Activated CD8-positive, alpha-beta memory T cell treated with anti-CD3 and anti-CD28 coated beads, Interleukin-2, amount 10 ng/mL, durations not matched to agents 7 days and 5 days (primary cell): ENCODE data around the gene GFOD1. TPM values are rescaled to one million over a fixed set of nuclear protein-coding genes. Genes with fewer than 3 reads are reported as not detected.
A peak's percentile ranks its signal among the peaks of the same experiment; 100 is the strongest.
"Not testable (repeated sequence)": the region's sequence is repeated elsewhere in the genome, so short reads cannot be mapped to it uniquely, and the experiment has no call there.

ENCODE experiments used
- ATAC-seq: fragments of 150-1000 bp; cut with Tn5 transposase; one replicate; pipeline ENCODE4 v1.10.0; 2021; ENCODE audit warnings: moderate library complexity
- CTCF ChIA-PET: fragments of 350-600 bp; sonication (Branson Sonifier 250); formaldehyde crosslinking; loops from one replicate; lab custom pipeline; 2021; ENCODE audit warnings: antibody characterized with exemption; lab: Charles Lee
- DNase-seq: peaks from one replicate; pipeline ENCODE4 v3.0.0-alpha.2; 2020
- H3K27ac Mint-ChIP-seq: one replicate; pipeline ENCODE4 v1.8.0; 2021; ENCODE audit warnings: mild to moderate bottlenecking, mixed read lengths
- H3K27me3 Mint-ChIP-seq: one replicate; pipeline ENCODE4 v1.8.0; 2021; ENCODE audit warnings: mixed read lengths
- H3K36me3 Mint-ChIP-seq: one replicate; pipeline ENCODE4 v1.8.0; 2021; ENCODE audit warnings: mild to moderate bottlenecking, mixed read lengths
- H3K4me1 Mint-ChIP-seq: one replicate; pipeline ENCODE4 v1.8.0; 2021; ENCODE audit warnings: mixed read lengths
- H3K4me3 Mint-ChIP-seq: one replicate; pipeline ENCODE4 v1.8.0; 2021; ENCODE audit warnings: mild to moderate bottlenecking, moderate library complexity, mixed read lengths
- H3K9me3 Mint-ChIP-seq: one replicate; pipeline ENCODE4 v1.8.0; 2022; ENCODE audit warnings: low read depth, mixed read lengths
- total RNA-seq, 2 experiments: library from RNA; stranded (reverse); gene quantifications; one replicate each; pipeline ENCODE4 v1.2.3, GENCODE V29; 2021

The GFOD1 gene
- total RNA-seq, 2 experiments from 2014 or later = 10.6 to 11.6 TPM

DNA sequence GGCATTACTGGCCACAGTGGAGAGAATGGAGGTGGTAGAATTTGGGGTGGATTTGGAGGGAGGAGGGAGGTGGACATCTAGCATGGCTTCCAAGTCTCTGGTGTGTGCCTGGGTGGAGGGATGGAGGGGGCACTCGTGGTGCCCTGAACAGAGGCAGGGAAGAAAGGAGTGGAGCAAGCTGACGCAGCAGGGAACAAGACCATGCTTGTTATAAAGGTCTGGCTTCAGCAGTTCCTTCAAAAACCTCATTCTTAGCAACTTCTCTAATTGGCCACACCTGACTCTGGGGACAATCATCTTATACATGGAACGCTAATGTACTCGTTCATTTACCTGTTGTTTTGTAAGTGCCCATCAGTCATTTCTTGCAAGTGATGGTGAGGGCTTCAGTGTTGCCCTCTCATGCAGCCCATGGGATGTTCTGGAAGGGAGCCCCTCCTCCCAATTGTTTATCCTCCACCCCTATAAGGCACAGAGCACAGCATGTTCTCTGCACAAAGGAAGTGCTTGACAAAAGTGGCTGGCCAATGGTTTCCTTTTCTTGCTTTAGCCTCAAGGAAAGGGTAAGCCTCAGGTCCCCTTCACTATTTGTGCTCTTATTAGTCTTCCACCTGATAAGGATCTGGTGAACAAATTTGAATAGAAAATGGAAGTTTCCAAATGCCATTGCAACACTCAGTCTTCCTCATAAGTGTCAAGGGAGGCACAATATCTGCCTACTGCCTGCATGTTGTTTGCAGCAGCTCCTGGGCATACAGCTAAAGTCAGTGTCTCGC, 39.3 kb downstream of the GFOD1 start:
- peak overlapping the region; percentile 68 for H3K27ac Mint-ChIP-seq
- DNase-seq = no peak
- CTCF ChIA-PET = interaction anchor here (0.8 to 1.2 kb wide), 3 partner anchors 11 to 127 kb away, joined by 3 to 4 read pairs (median 3); partner anchors contain the start of gene SIRT5
- no peaks in the 10 kb centered on the region for H3K27me3 Mint-ChIP-seq
- H3K9me3 Mint-ChIP-seq = no peaks in the 10 kb centered on the region
- peaks cover 18% of the 10 kb centered on the region for H3K36me3 Mint-ChIP-seq
- H3K4me1 Mint-ChIP-seq = peaks cover 23% of the 10 kb centered on the region
- peak; percentile 65 for ATAC-seq
- H3K4me3 Mint-ChIP-seq = no peak overlapping the region

DNA sequence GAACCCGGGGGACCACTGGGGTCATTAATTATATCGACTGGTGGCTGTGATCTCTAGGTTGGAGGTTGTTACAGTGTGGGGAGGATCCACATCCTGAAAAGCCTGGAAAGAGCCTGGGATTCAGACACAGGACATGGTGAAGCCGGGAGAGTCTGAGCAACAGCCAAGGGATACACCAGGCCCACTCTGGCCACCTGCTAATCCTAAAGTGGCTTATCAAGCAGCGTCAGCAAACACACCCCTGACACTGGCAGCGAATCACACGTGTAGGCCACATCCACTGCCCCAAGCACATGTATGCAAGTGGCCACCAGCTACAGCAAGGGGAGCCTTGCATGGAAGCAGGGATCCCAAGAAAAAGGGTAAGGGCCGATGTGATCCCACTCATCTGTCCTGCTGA, 41.0 kb downstream of the GFOD1 start:
- CTCF ChIA-PET = interaction anchor here (1.5 to 3.2 kb wide), 2 partner anchors 11 to 17 kb away, joined by 5 to 10 read pairs; no protein-coding TSS in a partner anchor
- H3K27me3 Mint-ChIP-seq = no peaks in the 10 kb centered on the region

DNA sequence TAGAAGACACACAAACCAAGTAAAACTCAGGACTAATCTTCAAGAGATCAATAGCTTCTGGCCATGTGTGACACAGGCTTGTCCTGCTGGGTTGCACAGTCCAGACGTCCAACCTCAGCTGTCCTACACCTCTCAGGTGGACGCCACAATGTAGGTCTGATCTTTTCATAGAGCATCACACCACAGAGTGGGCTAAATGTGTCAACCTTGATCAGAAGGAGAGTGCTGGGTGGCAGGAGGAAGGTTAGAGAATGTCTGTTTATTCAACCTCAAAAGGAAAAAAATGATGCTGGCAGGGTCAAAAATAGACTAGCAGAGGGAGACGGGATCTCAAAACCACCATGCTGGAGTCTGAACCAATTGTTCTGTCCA, 41.7 kb downstream of the GFOD1 start:
- Mint-ChIP-seq H3K27ac (no peak overlapping the region), H3K36me3 (peaks cover 21% of the 10 kb centered on the region), H3K4me1 (peaks cover 22% of the 10 kb centered on the region), H3K9me3 (no peaks in the 10 kb centered on the region), H3K4me3 (no peak overlapping the region), H3K27me3 (no peaks in the 10 kb centered on the region)
- DNase-seq (no peak), ATAC-seq (no peak)
- CTCF ChIA-PET = interaction anchor here (1.1 to 3.2 kb wide), 4 partner anchors 8 to 129 kb away, joined by 3 to 10 read pairs (median 6); no protein-coding TSS in a partner anchor

More for the DNA sequence above, 41.0 kb downstream of the GFOD1 start:
- ATAC-seq (no peak), DNase-seq (no peak)
- no peak overlapping the region for H3K27ac Mint-ChIP-seq
- H3K36me3 Mint-ChIP-seq = peaks cover 21% of the 10 kb centered on the region
- H3K9me3 Mint-ChIP-seq = no peaks in the 10 kb centered on the region
- H3K4me1 Mint-ChIP-seq = peaks cover 21% of the 10 kb centered on the region
- H3K4me3 Mint-ChIP-seq = no peak overlapping the region

DNA sequence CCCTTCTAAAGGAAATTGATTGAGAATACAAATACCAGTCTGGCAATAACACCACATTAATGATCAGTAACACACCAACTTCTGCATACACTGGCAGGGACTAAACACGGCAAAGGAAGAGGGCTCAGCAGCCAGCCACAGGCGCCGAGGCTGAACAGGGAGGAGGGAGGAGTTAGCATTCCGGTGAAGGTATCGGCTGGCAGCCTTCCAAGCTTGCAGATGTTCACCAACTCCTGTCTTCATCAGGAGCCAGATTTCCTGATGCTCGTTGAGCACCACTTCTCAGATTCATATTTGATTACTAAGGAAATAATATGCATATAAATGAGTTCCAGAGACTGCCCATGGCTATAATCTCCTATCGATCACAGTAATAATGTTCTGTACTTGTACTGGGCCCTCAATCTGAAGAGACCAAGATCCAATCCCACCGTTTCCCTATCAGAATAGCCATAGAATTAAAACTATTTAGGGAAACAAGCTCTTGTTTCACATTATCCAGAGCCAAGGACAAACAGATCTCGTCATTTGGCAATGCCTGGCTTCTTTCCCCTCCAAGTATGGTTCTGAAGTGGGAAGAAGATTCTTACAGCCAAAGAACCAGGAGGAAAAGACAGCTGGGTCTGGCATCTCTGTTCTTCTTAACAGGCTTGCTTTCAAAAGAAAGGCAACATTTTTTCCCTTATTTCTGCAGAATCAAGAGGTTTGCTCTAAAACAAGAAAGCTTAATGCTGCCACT, 42.2 kb downstream of the GFOD1 start:
- no peaks in the 10 kb centered on the region for H3K27me3 Mint-ChIP-seq
- peaks cover 17% of the 10 kb centered on the region for H3K36me3 Mint-ChIP-seq
- peaks cover 23% of the 10 kb centered on the region for H3K4me1 Mint-ChIP-seq
- CTCF ChIA-PET = interaction anchor here (1.1 to 3.2 kb wide), 4 partner anchors 9 to 130 kb away, joined by 3 to 10 read pairs (median 6); no protein-coding TSS in a partner anchor
- no peak overlapping the region for H3K27ac Mint-ChIP-seq
- no peak overlapping the region for H3K4me3 Mint-ChIP-seq
- DNase-seq (no peak), ATAC-seq (no peak)
- no peaks in the 10 kb centered on the region for H3K9me3 Mint-ChIP-seq

DNA sequence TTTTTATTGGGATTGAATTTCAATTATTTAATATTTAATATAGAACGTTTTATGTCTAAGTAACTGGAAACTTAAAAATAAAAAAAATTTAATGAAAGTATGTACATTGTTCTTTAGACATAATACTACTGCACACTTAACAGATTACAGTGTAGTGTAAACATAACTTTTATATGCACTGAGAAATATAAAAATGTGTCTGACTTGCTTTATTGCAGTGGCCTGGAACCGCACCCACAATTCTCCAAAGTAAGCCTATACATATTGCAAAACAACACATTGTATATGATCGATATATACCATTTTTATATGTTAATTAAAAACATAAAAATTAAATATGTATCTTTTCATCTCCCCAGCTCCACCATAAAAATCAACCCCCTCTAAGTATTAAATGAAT, 42.8 kb downstream of the GFOD1 start:
- H3K4me1 Mint-ChIP-seq = peaks cover 23% of the 10 kb centered on the region
- H3K4me3 Mint-ChIP-seq = no peak overlapping the region
- ATAC-seq (no peak), DNase-seq (no peak)
- H3K27ac Mint-ChIP-seq = no peak overlapping the region
- H3K9me3 Mint-ChIP-seq = no peaks in the 10 kb centered on the region
- CTCF ChIA-PET = interaction anchor here (1.1 to 3.2 kb wide), 6 partner anchors 9 to 131 kb away, joined by 3 to 10 read pairs (median 6); no protein-coding TSS in a partner anchor
- H3K36me3 Mint-ChIP-seq = peaks cover 14% of the 10 kb centered on the region
- no peaks in the 10 kb centered on the region for H3K27me3 Mint-ChIP-seq

DNA sequence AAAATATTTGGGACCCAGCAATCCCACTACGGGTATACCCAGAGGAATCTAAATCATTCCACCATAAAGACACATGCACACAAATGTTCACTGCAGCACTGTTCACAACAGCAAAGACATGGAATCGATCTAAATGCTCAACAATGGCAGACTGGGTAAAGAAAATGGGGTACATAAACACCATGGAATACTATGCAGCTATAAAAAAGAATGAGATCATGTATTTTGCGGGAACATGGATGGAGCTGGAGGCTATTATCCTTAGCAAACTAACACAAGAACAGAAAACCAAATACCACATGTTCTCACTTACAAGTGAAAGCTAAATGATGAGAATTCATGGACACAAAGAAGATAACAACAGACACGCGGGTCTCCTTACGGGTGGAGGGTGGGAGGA, 43.4 kb downstream of the GFOD1 start:
- DNase-seq = not testable (repeated sequence)

DNA sequence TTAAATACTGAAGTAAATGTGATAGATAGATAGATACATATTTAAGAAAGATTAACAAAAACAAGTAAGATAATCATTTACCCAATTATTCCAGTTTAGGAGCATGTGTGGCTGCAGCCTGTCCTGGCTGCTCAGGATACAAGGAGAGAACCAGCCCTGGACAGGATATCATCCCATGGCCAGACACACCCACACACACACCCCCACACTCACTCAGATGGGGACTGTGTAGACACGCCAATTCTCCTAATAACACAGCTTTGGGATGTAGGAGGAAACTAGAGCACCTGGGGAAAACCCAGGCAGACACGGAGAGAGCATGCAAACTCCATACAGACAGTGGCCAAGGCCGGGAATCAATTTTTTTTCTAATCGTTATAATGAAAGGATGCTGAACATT, 45.6 kb downstream of the GFOD1 start:
- no peaks in the 10 kb centered on the region for H3K9me3 Mint-ChIP-seq
- CTCF ChIA-PET = interaction anchor here (1.1 to 2.9 kb wide), 2 partner anchors 11 to 13 kb away, joined by 3 to 9 read pairs; no protein-coding TSS in a partner anchor
- H3K27ac Mint-ChIP-seq = no peak overlapping the region
- DNase-seq (no peak), ATAC-seq (no peak)
- peaks cover 14% of the 10 kb centered on the region for H3K36me3 Mint-ChIP-seq
- H3K4me3 Mint-ChIP-seq = no peak overlapping the region
- H3K27me3 Mint-ChIP-seq = no peaks in the 10 kb centered on the region
- peaks cover 20% of the 10 kb centered on the region for H3K4me1 Mint-ChIP-seq

More for the DNA sequence above, 43.4 kb downstream of the GFOD1 start:
- not testable (repeated sequence) for ATAC-seq, H3K9me3 Mint-ChIP-seq, H3K27ac Mint-ChIP-seq, H3K27me3 Mint-ChIP-seq, H3K4me3 Mint-ChIP-seq
- CTCF ChIA-PET = interaction anchor here (0.7 to 3.2 kb wide), 5 partner anchors 8 to 219 kb away, joined by 3 to 10 read pairs (median 6); no protein-coding TSS in a partner anchor
- Mint-ChIP-seq H3K4me1 (peaks cover 19% of the 10 kb centered on the region), H3K36me3 (peaks cover 13% of the 10 kb centered on the region)

DNA sequence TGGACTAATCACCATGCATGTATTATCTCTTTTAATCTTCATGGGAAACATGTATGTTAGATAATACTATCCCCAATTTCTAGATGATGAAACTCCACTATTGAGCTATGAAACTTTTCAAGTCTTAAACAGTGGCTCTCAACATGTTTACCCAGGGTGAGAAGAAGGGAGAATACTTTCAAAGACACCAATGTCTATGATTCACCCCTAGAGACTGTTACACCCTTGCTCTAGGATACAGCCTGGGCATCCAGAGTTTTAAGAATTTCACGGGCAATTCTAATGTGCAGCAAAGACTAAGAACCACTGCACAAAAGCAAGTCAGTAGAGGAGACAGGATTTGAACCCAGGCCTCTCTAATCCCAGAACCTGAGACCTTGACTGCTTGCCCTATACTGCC, 47.8 kb downstream of the GFOD1 start:
- Mint-ChIP-seq H3K27ac (no peak overlapping the region), H3K27me3 (no peaks in the 10 kb centered on the region), H3K36me3 (peaks cover 16% of the 10 kb centered on the region), H3K4me1 (peaks cover 33% of the 10 kb centered on the region), H3K9me3 (no peaks in the 10 kb centered on the region), H3K4me3 (no peak overlapping the region)
- no peak for ATAC-seq
- CTCF ChIA-PET = interaction anchor here (1.4 kb wide), 1 partner anchor 13 kb away, joined by 3 read pairs; no protein-coding TSS in a partner anchor
- no peak for DNase-seq

DNA sequence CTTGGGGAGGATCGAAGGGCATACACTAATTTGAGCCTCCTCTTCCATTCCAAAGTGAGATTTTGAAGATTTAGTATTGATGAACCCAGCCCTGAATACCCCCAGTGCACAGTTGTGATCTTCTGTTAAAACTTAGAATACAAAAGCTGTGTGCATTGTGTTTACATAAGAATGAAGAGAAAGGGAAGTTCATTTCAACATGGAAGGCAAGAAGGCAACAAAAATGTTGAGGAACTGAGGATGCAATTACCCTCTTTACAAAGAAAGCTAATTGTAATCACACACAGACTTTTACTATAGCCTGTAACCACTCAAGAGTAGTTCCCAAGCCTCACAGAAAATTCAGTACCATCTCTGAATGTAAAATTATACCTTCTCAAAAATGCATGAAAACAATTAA, 49.3 kb downstream of the GFOD1 start:
- H3K4me3 Mint-ChIP-seq = no peak overlapping the region
- H3K27ac Mint-ChIP-seq = no peak overlapping the region
- no peak for DNase-seq
- peaks cover 48% of the 10 kb centered on the region for H3K4me1 Mint-ChIP-seq
- no peaks in the 10 kb centered on the region for H3K27me3 Mint-ChIP-seq
- peaks cover 19% of the 10 kb centered on the region for H3K36me3 Mint-ChIP-seq
- ATAC-seq = no peak
- H3K9me3 Mint-ChIP-seq = peaks cover 2% of the 10 kb centered on the region
- CTCF ChIA-PET = no interaction called here

DNA sequence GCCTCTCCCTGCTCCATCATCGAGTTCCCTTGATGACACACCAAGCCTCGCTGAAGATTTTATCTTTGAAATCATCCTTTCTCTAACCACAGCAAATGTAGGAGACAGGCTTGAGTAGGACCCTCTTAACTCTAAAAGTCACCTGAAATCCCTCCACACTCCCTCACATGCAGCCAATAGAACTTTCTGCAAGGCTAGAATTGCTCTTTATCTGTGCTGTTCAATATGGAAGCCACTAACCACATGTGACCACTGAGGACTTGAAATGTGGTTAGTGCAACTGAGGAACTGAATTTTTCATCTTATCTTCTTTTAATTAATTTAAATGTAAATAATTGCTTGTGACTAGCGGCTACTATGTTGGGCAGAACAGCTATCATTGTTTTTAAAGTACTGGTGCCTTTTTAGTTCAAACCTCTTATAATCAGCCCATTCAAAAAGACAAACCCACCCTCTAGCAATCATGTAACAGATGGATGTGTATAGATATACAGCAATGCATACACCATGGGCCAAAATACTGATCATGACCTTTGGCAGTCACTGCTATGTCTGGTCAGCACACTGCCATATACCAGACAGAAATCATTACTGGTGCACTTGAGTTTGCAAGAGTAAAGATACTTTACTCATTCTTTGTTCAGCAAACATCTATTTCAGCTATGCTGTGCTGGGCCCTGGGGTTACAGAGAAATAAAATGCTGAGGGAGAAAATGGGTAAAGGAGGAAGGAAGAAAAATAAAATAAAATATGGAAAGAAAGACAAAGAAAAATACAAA, 50.0 kb downstream of the GFOD1 start:
- no peak for ATAC-seq
- Mint-ChIP-seq H3K4me1 (peaks cover 56% of the 10 kb centered on the region), H3K4me3 (no peak overlapping the region)

DNA sequence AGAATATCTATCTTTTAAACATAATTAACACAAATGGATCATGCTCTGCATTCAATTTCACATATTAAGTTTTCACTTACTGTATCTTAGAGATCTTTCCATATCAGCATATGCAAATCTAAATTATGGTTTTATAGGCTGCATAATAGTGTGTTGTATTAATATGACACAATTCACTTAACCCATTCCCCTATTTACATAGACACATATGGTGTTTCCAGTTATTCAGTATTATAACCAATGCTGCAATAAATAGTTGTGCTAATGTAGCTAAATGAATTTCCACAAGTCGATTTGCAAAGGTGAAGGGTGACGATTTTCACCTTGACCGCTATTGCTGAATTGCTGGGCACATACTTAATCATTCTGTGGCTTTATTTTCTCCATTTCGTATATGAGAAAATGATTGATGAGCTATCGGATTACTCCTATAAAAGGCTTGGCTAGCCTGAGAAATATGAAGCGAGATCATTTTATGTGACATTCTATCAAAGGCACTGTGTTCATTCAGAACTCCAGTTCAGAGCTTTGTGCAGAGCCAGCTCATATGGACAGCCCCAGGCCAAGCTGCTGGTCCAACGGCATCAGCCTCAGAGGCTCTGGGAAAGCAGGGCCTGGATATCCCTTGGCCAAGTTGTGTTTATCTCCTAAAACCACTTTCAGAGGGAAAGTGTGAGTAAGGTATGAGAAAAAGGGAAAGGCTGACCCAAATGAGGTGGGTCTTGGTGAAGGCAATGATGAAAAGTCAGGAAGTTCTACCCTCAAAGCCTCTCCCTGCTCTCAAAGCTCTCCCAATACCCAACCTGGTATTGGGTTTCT, 50.8 kb downstream of the GFOD1 start:
- Mint-ChIP-seq H3K4me3 (peak overlapping the region; percentile 5), H3K4me1 (peaks cover 63% of the 10 kb centered on the region), H3K9me3 (peaks cover 2% of the 10 kb centered on the region), H3K36me3 (peaks cover 17% of the 10 kb centered on the region), H3K27ac (peak overlapping the region; percentile 70), H3K27me3 (no peaks in the 10 kb centered on the region)
- CTCF ChIA-PET = interaction anchor here (0.8 to 2.1 kb wide), 6 partner anchors 9 to 108 kb away, joined by 3 to 10 read pairs (median 4); partner anchors contain the start of gene TBC1D7
- DNase-seq (no peak), ATAC-seq (no peak)

More for the DNA sequence above, 50.0 kb downstream of the GFOD1 start:
- no peak for DNase-seq
- peaks cover 2% of the 10 kb centered on the region for H3K9me3 Mint-ChIP-seq
- no peak overlapping the region for H3K27ac Mint-ChIP-seq
- CTCF ChIA-PET = interaction anchor here (0.8 to 1.6 kb wide), 4 partner anchors 11 to 109 kb away, joined by 3 to 5 read pairs (median 3); partner anchors contain the start of gene TBC1D7
- no peaks in the 10 kb centered on the region for H3K27me3 Mint-ChIP-seq
- H3K36me3 Mint-ChIP-seq = peaks cover 16% of the 10 kb centered on the region
